Type B pancreatic cell (in vitro differentiated cells): ENCODE data around the gene ANK3. TPM values are rescaled to one million over a fixed set of nuclear protein-coding genes. Genes with fewer than 3 reads are reported as not detected.

Source experiments
- DNase-seq: peaks from one replicate; pipeline ENCODE4 v3.0.0; 2021; ENCODE audit warnings: mixed read lengths; ENCODE audit not compliant: unreplicated experiment; ENCODE audit errors: extremely low spot score
- H3K27ac Mint-ChIP-seq: 2 replicates; pipeline ENCODE4 v1.8.0; 2021; ENCODE audit warnings: mild to moderate bottlenecking, mixed read lengths
- H3K27me3 Mint-ChIP-seq: 2 replicates; pipeline ENCODE4 v1.8.0; 2021; ENCODE audit warnings: mixed read lengths
- H3K36me3 Mint-ChIP-seq: 2 replicates; pipeline ENCODE4 v1.8.0; 2021; ENCODE audit warnings: mixed read lengths
- H3K4me1 Mint-ChIP-seq: one replicate; pipeline ENCODE4 v1.8.0; 2021; ENCODE audit warnings: mixed read lengths; ENCODE audit not compliant: unreplicated experiment
- H3K4me3 Mint-ChIP-seq: 2 replicates; pipeline ENCODE4 v1.8.0; 2021; ENCODE audit warnings: mild to moderate bottlenecking, mixed read lengths
- H3K9me3 Mint-ChIP-seq: 2 replicates; pipeline ENCODE4 v1.8.0; 2021; ENCODE audit warnings: mixed read lengths
- total RNA-seq: library from RNA; stranded (reverse); gene quantifications from 2 replicates; pipeline ENCODE4 v1.2.1, GENCODE V29; 2021; ENCODE audit warnings: low replicate concordance
- TF ChIP-seq, protein P1 (sequence below): fragments of 200-600 bp; sonication (generic); conservative IDR thresholded peaks from 2 replicates; pipeline ENCODE4 v1.5.0; 2021; ENCODE audit warnings: antibody characterized with exemption, mild to moderate bottlenecking

The ANK3 gene
- total RNA-seq, 1 donor from 2014 or later: 90.2 TPM

GRCh38 chr10:60425392-60426110 is 35.9 kb upstream of the ANK3 start:
- no peak for DNase-seq
- Mint-ChIP-seq H3K27me3 (no peaks in the 10 kb centered on the region), H3K4me1 (peaks cover 39% of the 10 kb centered on the region), H3K36me3 (no peaks in the 10 kb centered on the region), H3K27ac (peak overlapping the region; percentile 56), H3K9me3 (no peaks in the 10 kb centered on the region), H3K4me3 (no peak overlapping the region)
- TF ChIP-seq, protein P1, sequence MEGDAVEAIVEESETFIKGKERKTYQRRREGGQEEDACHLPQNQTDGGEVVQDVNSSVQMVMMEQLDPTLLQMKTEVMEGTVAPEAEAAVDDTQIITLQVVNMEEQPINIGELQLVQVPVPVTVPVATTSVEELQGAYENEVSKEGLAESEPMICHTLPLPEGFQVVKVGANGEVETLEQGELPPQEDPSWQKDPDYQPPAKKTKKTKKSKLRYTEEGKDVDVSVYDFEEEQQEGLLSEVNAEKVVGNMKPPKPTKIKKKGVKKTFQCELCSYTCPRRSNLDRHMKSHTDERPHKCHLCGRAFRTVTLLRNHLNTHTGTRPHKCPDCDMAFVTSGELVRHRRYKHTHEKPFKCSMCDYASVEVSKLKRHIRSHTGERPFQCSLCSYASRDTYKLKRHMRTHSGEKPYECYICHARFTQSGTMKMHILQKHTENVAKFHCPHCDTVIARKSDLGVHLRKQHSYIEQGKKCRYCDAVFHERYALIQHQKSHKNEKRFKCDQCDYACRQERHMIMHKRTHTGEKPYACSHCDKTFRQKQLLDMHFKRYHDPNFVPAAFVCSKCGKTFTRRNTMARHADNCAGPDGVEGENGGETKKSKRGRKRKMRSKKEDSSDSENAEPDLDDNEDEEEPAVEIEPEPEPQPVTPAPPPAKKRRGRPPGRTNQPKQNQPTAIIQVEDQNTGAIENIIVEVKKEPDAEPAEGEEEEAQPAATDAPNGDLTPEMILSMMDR: no peak

GRCh38 chr10:60424971-60425370 is 35.3 kb upstream of the ANK3 start:
- Mint-ChIP-seq H3K9me3 (no peaks in the 10 kb centered on the region), H3K4me1 (peaks cover 35% of the 10 kb centered on the region), H3K27me3 (no peaks in the 10 kb centered on the region), H3K27ac (peak overlapping the region; percentile 56), H3K36me3 (no peaks in the 10 kb centered on the region), H3K4me3 (no peak overlapping the region)
- TF ChIP-seq, protein P1: no peak
- DNase-seq: no peak

DNA sequence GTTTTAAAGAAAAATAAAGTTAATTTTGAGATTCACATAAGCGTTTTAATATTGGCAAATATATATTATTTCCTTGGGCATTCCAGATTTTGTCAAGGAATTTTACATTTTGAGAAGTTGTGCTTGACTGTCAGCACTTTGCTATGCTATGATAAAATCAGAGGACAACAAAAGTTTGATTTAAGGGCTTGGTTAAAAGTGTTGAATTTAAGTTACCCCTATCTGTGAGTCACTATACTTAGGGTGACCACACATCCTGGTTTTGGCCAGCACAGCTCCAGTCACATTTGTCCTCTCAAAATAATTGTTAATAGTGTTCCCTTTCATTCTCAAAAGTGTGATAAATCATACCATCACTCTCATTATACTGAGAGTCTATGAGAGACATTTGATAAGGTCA is 34.2 kb upstream of the ANK3 start:
- Mint-ChIP-seq H3K36me3 (no peaks in the 10 kb centered on the region), H3K9me3 (no peaks in the 10 kb centered on the region), H3K27ac (no peak overlapping the region), H3K4me3 (no peak overlapping the region), H3K27me3 (no peaks in the 10 kb centered on the region), H3K4me1 (peaks cover 37% of the 10 kb centered on the region)
- DNase-seq: no peak
- TF ChIP-seq, protein P1: no peak

GRCh38 chr10:60422809-60423208 is 33.1 kb upstream of the ANK3 start:
- Mint-ChIP-seq H3K4me1 (peaks cover 32% of the 10 kb centered on the region), H3K9me3 (no peaks in the 10 kb centered on the region), H3K27me3 (no peaks in the 10 kb centered on the region), H3K36me3 (no peaks in the 10 kb centered on the region), H3K27ac (no peak overlapping the region), H3K4me3 (no peak overlapping the region)
- TF ChIP-seq, protein P1: no peak
- DNase-seq: no peak

- H3K4me1 Mint-ChIP-seq: peaks cover 43% of the 10 kb centered on the region
Observed at GRCh38 chr10:60420991-60421894, 31.6 kb upstream of the ANK3 start.

More at GRCh38 chr10:60420991-60421894, 31.6 kb upstream of the ANK3 start:
- H3K27ac Mint-ChIP-seq: no peak overlapping the region
- DNase-seq: no peak
- H3K36me3 Mint-ChIP-seq: no peaks in the 10 kb centered on the region
- TF ChIP-seq, protein P1: no peak
- H3K27me3 Mint-ChIP-seq: no peaks in the 10 kb centered on the region
- no peak overlapping the region for H3K4me3 Mint-ChIP-seq
- no peaks in the 10 kb centered on the region for H3K9me3 Mint-ChIP-seq
